Measurements from ENCODE around the gene PLGRKT.

Gene PLGRKT

GRCh38 chr9:5422276-5422675 lies 15.4 kb downstream of the PLGRKT start:
- CTCF ChIA-PET: interaction anchor here (0.7 to 1.5 kb wide), 3 partner anchors 168 to 858 kb away, joined by 3 to 4 read pairs (median 4); no protein-coding TSS in a partner anchor
- no peak for DNase-seq (ENCODE audit: low read depth, low spot score)
- POLR2A ChIA-PET: interaction anchor here (0.6 kb wide), 1 partner anchor 27 kb away, joined by 3 read pairs; no protein-coding TSS in a partner anchor
- H3K4me3 ChIP-seq (ENCODE audit: low read depth, low read length): no peak overlapping the region
- TF ChIP-seq, protein P1, sequence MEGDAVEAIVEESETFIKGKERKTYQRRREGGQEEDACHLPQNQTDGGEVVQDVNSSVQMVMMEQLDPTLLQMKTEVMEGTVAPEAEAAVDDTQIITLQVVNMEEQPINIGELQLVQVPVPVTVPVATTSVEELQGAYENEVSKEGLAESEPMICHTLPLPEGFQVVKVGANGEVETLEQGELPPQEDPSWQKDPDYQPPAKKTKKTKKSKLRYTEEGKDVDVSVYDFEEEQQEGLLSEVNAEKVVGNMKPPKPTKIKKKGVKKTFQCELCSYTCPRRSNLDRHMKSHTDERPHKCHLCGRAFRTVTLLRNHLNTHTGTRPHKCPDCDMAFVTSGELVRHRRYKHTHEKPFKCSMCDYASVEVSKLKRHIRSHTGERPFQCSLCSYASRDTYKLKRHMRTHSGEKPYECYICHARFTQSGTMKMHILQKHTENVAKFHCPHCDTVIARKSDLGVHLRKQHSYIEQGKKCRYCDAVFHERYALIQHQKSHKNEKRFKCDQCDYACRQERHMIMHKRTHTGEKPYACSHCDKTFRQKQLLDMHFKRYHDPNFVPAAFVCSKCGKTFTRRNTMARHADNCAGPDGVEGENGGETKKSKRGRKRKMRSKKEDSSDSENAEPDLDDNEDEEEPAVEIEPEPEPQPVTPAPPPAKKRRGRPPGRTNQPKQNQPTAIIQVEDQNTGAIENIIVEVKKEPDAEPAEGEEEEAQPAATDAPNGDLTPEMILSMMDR (IDR thresholded peaks at IDR 0.05; ENCODE audit: insufficient read depth, low read length, missing control alignments): no peak

DNA sequence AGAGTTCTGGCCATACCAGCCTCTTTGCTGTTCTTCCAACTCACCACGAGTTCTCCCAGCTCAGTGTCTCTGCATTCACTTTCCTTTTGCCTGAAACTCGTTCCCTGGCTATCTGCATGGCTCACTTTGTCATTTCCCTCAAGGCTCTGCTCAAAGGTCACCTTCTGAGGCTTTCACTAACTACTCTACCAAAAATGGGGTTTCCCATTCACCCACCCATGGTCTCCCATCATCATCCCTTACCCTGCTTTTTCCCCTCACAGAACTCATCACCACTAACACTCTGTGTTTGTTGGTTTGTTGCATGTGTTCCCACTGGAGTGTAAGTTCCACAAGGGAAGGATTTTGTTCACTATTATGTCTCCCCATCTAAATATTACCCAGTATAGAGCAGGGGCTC lies 16.6 kb downstream of the PLGRKT start:
- no peak for DNase-seq (ENCODE audit: low read depth, low spot score)
- POLR2A ChIA-PET: no interaction called here
- H3K4me3 ChIP-seq (ENCODE audit: low read depth, low read length): no peak overlapping the region
- CTCF ChIA-PET: no interaction called here
- TF ChIP-seq, protein P1 (IDR thresholded peaks at IDR 0.05; ENCODE audit: insufficient read depth, low read length, missing control alignments): no peak

- POLR2A ChIA-PET: no interaction called here
- CTCF ChIA-PET: no interaction called here
- DNase-seq (ENCODE audit: low read depth, low spot score): no peak
- no peak overlapping the region for H3K4me3 ChIP-seq (ENCODE audit: low read depth, low read length)
- TF ChIP-seq, protein P1 (IDR thresholded peaks at IDR 0.05; ENCODE audit: insufficient read depth, low read length, missing control alignments): no peak
Measured at GRCh38 chr9:5419987-5420386, 17.7 kb downstream of the PLGRKT start.

DNA sequence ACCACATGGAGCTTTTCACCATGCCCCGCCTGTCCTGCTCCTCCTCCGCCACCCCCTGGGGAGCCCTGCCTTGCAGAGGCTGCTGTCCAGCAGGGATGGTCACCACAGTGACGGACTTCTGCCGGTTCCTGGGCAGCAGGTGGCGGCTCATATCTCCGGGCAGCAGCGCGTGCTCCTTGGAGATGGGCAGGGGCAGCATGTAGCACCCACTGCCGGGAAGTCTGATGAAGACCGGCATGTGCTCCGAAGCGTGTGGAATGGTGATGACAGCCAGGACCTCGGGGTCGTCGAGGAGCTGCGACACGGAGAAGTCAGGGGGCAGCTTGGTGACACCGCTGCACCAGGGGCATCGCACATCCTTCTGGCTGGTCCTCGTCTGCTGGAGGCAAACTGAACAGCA lies 19.2 kb downstream of the PLGRKT start:
- TF ChIP-seq, protein P1 (IDR thresholded peaks at IDR 0.05; ENCODE audit: insufficient read depth, low read length, missing control alignments): no peak
- DNase-seq (ENCODE audit: low read depth, low spot score): no peak
- no peak overlapping the region for H3K4me3 ChIP-seq (ENCODE audit: low read depth, low read length)
- ChIA-PET POLR2A (no interaction called here), CTCF (no interaction called here)

GRCh38 chr9:5416953-5417352 lies 20.8 kb downstream of the PLGRKT start:
- H3K4me3 ChIP-seq (ENCODE audit: low read depth, low read length): no peak overlapping the region
- TF ChIP-seq, protein P1 (IDR thresholded peaks at IDR 0.05; ENCODE audit: insufficient read depth, low read length, missing control alignments): no peak
- ChIA-PET CTCF (interaction anchor here (1.4 kb wide), 1 partner anchor 173 kb away, joined by 9 read pairs; no protein-coding TSS in a partner anchor), POLR2A (no interaction called here)
- no peak for DNase-seq (ENCODE audit: low read depth, low spot score)

- no peak overlapping the region for H3K4me3 ChIP-seq (ENCODE audit: low read depth, low read length)
- POLR2A ChIA-PET: no interaction called here
- CTCF ChIA-PET: no interaction called here
- TF ChIP-seq, protein P1 (IDR thresholded peaks at IDR 0.05; ENCODE audit: insufficient read depth, low read length, missing control alignments): no peak
- DNase-seq (ENCODE audit: low read depth, low spot score): no peak
Measured at GRCh38 chr9:5408596-5408995, 29.1 kb downstream of the PLGRKT start.

All from AG04449 (cell line).